Fibroblast of lung (primary cell): ENCODE results near the gene DEGS2. TPM values are rescaled to one million over a fixed set of nuclear protein-coding genes. Genes with fewer than 3 reads are reported as not detected.

Experiments
- DNase-seq, 2 donors: peaks; one replicate each; pipeline versions ENCODE4 v3.0.0 to v3.0.0-alpha.2; 2010; ENCODE audit warnings: low read depth in 2 of 2
- H2AFZ ChIP-seq: 2 replicates; pipeline ENCODE4 v1.5.1; 2012; ENCODE audit warnings: low read length, control low read depth, inconsistent platforms
- H3K27ac ChIP-seq: 2 replicates; pipeline ENCODE4 v1.5.1; 2011; ENCODE audit warnings: low read length, control low read depth; ENCODE audit not compliant: insufficient read depth
- H3K27me3 ChIP-seq: 2 replicates; pipeline ENCODE4 v1.5.1; 2011; ENCODE audit warnings: mild to moderate bottlenecking, low read length; ENCODE audit not compliant: control insufficient read depth, insufficient read depth
- H3K36me3 ChIP-seq: 2 replicates; pipeline ENCODE4 v1.5.1; 2011; ENCODE audit warnings: low read length; ENCODE audit not compliant: control insufficient read depth, insufficient read depth
- H3K4me1 ChIP-seq: 2 replicates; pipeline ENCODE4 v1.5.1; 2011; ENCODE audit warnings: low read length; ENCODE audit not compliant: control insufficient read depth, insufficient read depth; ENCODE audit errors: extremely low read depth
- H3K4me2 ChIP-seq: 2 replicates; pipeline ENCODE4 v1.5.1; 2011; ENCODE audit warnings: low read length, control low read depth; ENCODE audit not compliant: insufficient read depth; ENCODE audit errors: extremely low read depth
- H3K4me3 ChIP-seq, 4 experiments: fragments of 200-600 bp in 1 of 4; sonication (generic) in 1 of 4; replicated peaks in 1 of 4; 2 replicates each; pipeline ENCODE4 v1.5.1; 2011 to 2016; ENCODE audit warnings: low read length in 4 of 4, low read depth in 3 of 4, mild to moderate bottlenecking in 3 of 4, control low read depth in 2 of 4, inconsistent platforms in 1 of 4, mixed read lengths in 1 of 4; ENCODE audit not compliant: insufficient read depth in 1 of 4; ENCODE audit errors: control extremely low read depth in 1 of 4
- H3K79me2 ChIP-seq: 2 replicates; pipeline ENCODE4 v1.5.1; 2012; ENCODE audit warnings: mild to moderate bottlenecking, low read length, inconsistent platforms; ENCODE audit not compliant: control insufficient read depth, insufficient read depth
- H3K9ac ChIP-seq: 2 replicates; pipeline ENCODE4 v1.5.1; 2011; ENCODE audit warnings: mild to moderate bottlenecking, low read length, control low read depth; ENCODE audit not compliant: insufficient read depth
- H3K9me3 ChIP-seq: 2 replicates; pipeline ENCODE4 v1.5.1; 2012; ENCODE audit warnings: low read depth, low read length; ENCODE audit not compliant: control insufficient read depth, insufficient read depth
- H4K20me1 ChIP-seq: 2 replicates; pipeline ENCODE4 v1.5.1; 2011; ENCODE audit warnings: low read length; ENCODE audit not compliant: control insufficient read depth, insufficient read depth; ENCODE audit errors: extremely low read depth
- EZH2 ChIP-seq: IDR thresholded peaks from 2 replicates; pipeline ENCODE4 v1.5.1; 2012; ENCODE audit warnings: low read length, control low read depth, mild to moderate bottlenecking; ENCODE audit errors: missing control alignments
- polyA plus RNA-seq, 2 donors: library from polyadenylated mRNA; depleted of rRNA in 1 of 2; stranded (reverse) in 1 of 2; unstranded in 1 of 2; fragments of >200 nt; gene quantifications; 2 replicates each; pipeline ENCODE4 v1.2.1, GENCODE V29; 2011 to 2012; ENCODE audit warnings: missing spikeins in 1 of 2
- total RNA-seq: library from RNA; depleted of rRNA; stranded (reverse); fragments of >200 nt; gene quantifications from 2 replicates; pipeline ENCODE4 v1.2.1, GENCODE V29; 2014
- TF ChIP-seq, protein P1 (sequence below), 2 donors: IDR thresholded peaks in 1 of 2; conservative IDR thresholded peaks in 1 of 2; 1 replicate in 1 of 2; 2 replicates in 1 of 2; pipeline ENCODE4 v1.5.1; 2011 to 2012; ENCODE audit warnings: low read length in 2 of 2, control low read depth in 1 of 2, inconsistent platforms in 1 of 2, low read depth in 1 of 2, mild to moderate bottlenecking in 1 of 2

The DEGS2 gene
- total and polyA plus RNA-seq, 2 donors (not counting 1 experiment from before 2014, with no cell fraction given) = under 0.01 TPM; not detected in 1

DNA sequence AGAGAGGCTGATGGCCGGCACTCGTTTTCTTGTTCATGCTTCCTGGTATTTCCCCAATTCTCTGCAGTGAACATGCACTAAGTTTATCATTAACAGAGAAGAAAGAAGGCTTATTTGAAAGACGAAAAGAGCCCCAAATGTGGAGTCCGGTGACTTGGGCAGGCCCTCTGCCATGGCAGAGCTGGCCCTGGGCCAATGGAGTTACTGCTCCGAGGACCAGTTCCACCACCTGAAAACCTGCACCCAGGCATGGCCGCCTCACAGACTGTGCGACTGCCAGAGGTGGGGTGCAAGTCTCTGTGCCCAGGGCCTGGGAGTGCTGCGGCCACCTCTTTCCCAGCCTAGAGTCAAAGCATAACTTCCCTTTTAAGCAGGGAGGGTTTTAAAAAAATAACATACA, 24.9 kb downstream of the DEGS2 start:
- no peaks in the 10 kb centered on the region for H3K27me3 ChIP-seq
- no peak for DNase-seq
- H4K20me1 ChIP-seq = no peaks in the 10 kb centered on the region
- no peaks in the 10 kb centered on the region for H3K79me2 ChIP-seq
- no peak overlapping the region for H3K9ac ChIP-seq
- H3K36me3 ChIP-seq = no peaks in the 10 kb centered on the region
- H3K4me3 ChIP-seq = no peak overlapping the region
- H3K9me3 ChIP-seq = no peaks in the 10 kb centered on the region
- no peak overlapping the region for H3K27ac ChIP-seq
- H2AFZ ChIP-seq = no peak overlapping the region
- TF ChIP-seq EZH2 = no peak
- TF ChIP-seq, protein P1, sequence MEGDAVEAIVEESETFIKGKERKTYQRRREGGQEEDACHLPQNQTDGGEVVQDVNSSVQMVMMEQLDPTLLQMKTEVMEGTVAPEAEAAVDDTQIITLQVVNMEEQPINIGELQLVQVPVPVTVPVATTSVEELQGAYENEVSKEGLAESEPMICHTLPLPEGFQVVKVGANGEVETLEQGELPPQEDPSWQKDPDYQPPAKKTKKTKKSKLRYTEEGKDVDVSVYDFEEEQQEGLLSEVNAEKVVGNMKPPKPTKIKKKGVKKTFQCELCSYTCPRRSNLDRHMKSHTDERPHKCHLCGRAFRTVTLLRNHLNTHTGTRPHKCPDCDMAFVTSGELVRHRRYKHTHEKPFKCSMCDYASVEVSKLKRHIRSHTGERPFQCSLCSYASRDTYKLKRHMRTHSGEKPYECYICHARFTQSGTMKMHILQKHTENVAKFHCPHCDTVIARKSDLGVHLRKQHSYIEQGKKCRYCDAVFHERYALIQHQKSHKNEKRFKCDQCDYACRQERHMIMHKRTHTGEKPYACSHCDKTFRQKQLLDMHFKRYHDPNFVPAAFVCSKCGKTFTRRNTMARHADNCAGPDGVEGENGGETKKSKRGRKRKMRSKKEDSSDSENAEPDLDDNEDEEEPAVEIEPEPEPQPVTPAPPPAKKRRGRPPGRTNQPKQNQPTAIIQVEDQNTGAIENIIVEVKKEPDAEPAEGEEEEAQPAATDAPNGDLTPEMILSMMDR (conservative IDR thresholded peaks at IDR 0.05 in 1 of 2, IDR thresholded peaks at IDR 0.05 in 1 of 2; ENCODE audit: low read depth in 1 of 2, low read length in 2 of 2) = no peak
- no peak overlapping the region for H3K4me2 ChIP-seq
- no peaks in the 10 kb centered on the region for H3K4me1 ChIP-seq

DNA sequence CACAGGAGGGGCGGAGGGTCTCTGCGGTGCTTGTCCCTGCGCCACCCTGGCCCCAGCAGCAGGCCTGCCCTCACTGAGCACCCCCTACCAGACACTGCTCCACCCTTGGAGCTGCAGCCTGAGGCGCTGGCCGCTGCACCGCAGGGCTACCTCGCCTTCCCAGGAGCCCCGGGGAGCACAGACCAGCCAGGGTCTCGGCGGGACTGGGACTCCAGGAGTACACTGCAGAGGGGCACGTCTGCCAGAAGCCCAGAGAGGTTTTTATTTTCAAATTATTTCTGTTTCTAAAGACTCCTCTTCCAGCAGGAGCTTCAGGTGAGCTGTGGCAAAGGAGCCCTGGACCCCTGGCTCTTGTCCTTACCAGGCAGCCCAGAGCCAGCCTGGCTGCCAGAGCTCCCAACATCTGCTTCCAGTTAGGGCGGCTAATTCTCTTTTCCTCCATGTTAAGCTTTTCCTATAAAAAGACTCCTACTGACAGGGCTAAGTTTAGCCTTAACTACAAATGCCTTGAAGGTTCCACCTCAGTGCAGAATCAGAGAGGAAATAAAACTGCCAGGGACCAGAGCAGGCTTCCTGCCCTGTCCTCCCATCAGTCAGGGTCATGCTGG, 26.4 kb downstream of the DEGS2 start:
- no peaks in the 10 kb centered on the region for H4K20me1 ChIP-seq
- no peaks in the 10 kb centered on the region for H3K4me1 ChIP-seq
- no peak overlapping the region for H3K4me3 ChIP-seq
- H3K9ac ChIP-seq = no peak overlapping the region
- DNase-seq = no peak
- no peak for TF ChIP-seq EZH2
- TF ChIP-seq, protein P1 (conservative IDR thresholded peaks at IDR 0.05 in 1 of 2, IDR thresholded peaks at IDR 0.05 in 1 of 2; ENCODE audit: low read depth in 1 of 2, low read length in 2 of 2) = no peak
- H3K4me2 ChIP-seq = no peak overlapping the region
- no peaks in the 10 kb centered on the region for H3K79me2 ChIP-seq
- H2AFZ ChIP-seq = no peak overlapping the region
- H3K36me3 ChIP-seq = no peaks in the 10 kb centered on the region
- no peaks in the 10 kb centered on the region for H3K9me3 ChIP-seq
- H3K27ac ChIP-seq = no peak overlapping the region
- H3K27me3 ChIP-seq = no peaks in the 10 kb centered on the region

DNA sequence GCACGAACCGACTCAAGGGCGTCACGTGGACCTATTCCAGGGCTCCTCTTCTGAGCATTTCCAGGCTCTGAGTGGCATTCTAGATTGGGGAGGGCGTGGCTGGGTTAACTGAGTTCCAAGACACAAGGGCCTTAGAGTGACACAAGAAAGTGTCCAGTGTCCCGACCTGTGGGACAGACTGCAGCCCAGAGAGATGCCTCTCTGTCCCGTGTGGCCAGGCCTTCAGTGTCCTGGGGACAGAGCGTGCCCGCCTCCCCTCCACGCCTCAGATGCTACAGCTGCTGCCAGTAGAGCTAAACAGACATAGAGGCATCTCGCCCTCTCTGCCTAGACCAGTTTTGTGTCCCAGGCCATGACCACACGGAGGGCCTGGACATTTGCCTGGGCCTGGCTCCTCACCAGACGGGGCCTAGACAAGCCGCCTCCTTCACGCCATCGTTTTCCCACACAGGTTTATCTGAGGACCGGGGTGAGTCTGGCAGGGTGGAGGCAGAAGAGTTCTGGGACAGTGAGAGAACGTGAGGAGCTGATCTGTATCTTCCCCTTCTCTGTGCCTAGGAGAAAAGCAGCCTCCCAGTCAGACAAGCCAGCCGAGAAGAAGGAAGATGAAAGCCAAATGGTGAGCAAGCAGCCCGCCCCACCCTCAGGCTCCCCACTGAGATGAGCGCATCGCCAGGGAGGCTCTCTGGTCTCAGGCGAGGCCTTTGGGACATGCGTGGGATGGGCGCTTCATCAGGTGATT, 27.1 kb downstream of the DEGS2 start:
- no peaks in the 10 kb centered on the region for H3K4me1 ChIP-seq
- no peak overlapping the region for H3K9ac ChIP-seq

More for the DNA sequence above, 27.1 kb downstream of the DEGS2 start:
- Histone ChIP-seq H3K36me3 (no peaks in the 10 kb centered on the region), H2AFZ (no peak overlapping the region), H3K27ac (peak overlapping the region; percentile 19), H3K4me3 (no peak overlapping the region), H3K4me2 (no peak overlapping the region), H3K27me3 (no peaks in the 10 kb centered on the region), H3K79me2 (no peaks in the 10 kb centered on the region), H4K20me1 (no peaks in the 10 kb centered on the region), H3K9me3 (no peaks in the 10 kb centered on the region)
- TF ChIP-seq EZH2 = no peak
- TF ChIP-seq, protein P1 (conservative IDR thresholded peaks at IDR 0.05 in 1 of 2, IDR thresholded peaks at IDR 0.05 in 1 of 2; ENCODE audit: low read depth in 1 of 2, low read length in 2 of 2) = no peak
- DNase-seq = peak in 1 of 2 donors; percentile 32
